ENCODE measurements around the gene MYO15B.
A peak's percentile ranks its signal among the peaks of the same experiment; 100 is the strongest.

DNA sequence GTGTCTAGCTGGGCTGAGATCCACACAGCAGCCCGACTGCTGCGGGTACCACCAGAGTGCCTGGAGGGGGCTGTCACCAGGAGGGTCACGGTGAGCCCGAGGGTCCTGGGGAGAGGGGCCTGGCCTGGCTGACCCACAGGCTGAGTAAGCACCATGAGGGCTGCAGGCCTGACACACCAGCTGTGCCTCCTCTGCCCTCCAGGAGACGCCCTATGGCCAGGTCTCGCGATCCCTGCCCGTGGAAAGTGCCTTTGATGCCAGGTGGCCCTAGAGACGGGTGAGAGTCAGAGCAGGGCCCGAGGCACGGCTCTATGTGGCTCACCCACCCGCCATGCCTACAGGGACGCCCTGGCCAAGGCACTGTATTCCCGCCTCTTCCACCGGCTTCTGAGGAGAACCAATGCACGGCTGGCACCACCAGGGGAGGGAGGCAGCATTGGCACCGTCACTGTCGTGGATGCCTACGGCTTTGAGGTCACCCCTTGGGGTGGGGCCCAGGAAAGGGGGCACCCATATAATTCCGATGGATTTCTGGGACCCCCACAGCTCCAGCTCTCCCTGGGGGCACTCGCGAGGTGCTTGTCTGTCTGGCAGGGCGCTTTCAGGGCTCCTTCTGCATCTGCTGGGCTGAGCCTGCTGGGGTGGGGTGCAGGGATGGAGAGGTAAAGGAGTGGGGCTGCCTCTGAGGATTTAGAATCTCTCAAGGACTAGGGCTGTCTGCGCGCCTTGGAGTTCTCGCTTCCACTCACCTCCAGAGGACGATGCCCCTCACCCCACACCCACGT, 7.1 kb downstream of the MYO15B start:
- TF ChIP-seq CTCF (IDR thresholded peaks at IDR 0.05; ENCODE audit: low read length) (peak; percentile 12; the same call in 1 of the 2 replicates), EZH2 (IDR thresholded peaks at IDR 0.05; ENCODE audit: borderline replicate concordance, low read length) (no peak)
